Measurements from ENCODE around the gene ZBTB22. TPM values are rescaled to one million over a fixed set of nuclear protein-coding genes. Genes with fewer than 3 reads are reported as not detected.

The ZBTB22 gene
- total RNA-seq, 1 donor from 2014 or later, result 15.8 TPM

DNA sequence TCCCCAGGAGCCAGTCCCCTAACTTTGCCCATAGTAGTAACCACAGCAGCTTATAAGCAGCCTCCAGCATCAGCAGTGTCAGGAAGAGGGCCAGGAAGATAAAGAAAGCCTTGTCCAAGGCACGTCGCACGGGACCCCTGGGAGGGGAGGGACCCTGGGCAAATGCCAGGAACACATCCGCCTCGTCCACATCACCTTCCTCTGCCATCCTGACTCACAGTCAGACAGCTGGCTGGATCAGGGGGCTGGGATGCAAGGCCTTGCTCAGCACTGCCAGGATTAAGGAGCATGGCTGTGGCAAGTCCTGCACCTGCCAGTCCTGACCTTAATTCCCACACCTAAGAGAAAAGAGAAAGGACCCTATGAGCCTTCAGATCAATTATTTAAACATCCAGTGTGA is 11.5 kb upstream of the ZBTB22 start:
- DNase-seq, result peak; percentile 39

DNA sequence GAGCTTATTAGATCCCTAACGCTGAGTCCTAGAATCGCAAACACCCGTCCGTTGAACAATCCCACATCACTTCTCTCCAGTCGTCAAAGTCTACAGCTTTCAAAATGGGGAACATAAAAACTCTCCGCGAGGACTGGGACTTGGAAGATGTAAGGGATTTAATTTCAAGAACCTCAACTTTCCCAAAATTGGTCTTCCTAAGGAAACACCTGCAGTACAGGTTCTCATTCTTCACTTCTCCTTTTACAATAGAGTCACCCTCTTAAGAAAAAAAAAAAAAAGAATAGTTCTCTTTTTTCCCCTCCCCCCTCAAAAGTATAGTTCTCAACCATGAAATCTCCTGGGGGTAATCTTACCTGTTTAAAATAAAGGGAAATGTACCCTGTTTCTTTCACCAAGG is 6.6 kb upstream of the ZBTB22 start:
- DNase-seq, result no peak

DNA sequence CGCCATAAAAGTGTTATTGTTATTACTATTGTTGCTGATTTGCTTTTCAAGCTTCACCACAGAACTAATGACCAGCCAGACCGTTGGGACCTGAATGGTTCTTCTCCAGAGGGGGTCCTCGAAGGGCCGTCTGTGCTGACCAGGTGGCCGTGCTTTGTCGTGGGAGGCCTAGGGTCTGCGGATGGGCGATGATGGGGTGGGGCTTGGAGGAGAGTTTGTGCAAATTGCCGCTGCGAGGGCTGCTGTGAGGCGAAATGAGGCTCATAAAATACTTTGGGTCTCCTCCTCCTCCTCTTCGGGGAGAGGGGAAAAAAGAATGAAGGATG is 6.0 kb upstream of the ZBTB22 start:
- DNase-seq, result no peak

DNA sequence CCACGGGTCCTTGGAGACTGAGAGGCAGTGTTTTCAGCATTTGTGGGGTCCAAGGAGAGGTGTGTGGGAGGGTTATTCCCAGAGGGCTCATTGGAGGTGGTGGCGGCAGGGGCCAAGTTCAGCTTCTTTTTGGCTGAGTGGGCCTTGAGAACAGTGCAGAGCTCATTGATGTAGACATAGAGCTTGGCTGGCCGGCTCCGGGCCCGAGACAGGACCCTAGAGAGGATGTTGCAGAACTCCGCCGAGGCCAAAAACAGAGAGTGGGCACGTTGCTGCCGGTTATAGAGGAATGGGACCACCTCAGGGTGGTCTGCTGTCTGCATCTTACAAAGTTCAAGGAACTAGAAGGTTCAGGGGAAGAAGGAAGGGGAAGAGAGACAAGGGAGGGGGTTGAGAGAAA is 3.7 kb upstream of the ZBTB22 start:
- no peak for DNase-seq

DNA sequence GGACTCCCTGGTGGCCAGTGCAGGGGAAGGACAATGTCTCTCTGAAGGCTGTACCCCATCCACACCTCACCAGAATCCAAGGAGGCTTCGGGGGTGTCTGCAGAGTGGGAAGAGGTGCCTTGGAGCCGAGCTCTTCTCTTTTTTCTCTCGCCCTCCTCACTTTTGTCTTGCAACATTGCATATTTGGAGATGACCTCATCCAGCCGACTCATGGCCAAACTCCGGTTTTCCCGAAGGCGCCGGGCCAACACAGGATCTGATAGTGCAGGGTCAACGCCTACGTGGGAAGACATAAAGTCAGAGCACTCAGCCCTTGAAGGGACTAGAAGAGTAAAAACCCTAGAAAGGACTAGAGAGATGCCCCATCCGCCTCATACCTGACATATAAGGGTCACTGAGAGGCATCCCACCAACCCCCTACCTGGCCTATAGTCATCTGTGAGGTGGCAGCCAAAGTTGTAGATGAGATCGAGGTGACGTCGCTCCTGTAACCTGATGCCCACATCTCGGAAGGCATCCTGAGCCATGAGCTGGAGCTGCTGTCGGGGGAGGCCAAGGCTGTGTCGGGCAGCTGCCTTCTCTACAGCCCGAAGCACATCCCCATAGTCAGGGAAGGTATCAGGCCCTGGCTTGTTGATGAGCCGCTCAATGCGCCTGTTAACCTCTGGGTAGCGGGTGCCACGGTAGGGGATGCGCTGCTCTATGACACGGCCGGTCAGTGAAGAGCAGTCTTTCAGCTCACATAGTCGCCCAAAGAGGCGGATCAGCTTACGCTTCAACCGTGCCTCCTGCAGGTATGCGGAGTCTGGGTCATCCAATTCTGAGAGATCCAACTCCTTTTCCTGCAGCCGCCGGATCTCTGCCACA is 3.0 kb upstream of the ZBTB22 start:
- DNase-seq, result peak; percentile 84

DNA sequence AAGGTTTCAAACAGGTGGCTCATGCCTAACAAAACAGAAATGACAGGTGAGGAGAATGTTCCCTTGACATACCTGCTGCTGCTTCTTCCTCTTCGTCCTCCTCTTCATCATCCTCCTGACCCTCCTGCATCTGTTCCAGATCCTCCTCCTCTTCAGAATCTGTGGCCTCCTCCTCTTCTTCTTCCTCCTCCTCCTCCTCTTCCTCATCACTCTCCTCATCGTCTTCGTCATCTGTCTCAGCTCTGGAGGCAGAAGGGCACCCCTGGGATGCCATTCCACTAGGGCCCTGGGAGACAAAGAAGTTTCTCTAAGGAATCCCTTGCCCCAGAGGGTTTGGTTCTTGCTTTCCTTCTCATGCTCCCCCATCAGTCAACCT is 2.4 kb upstream of the ZBTB22 start:
- no peak for DNase-seq

DNA sequence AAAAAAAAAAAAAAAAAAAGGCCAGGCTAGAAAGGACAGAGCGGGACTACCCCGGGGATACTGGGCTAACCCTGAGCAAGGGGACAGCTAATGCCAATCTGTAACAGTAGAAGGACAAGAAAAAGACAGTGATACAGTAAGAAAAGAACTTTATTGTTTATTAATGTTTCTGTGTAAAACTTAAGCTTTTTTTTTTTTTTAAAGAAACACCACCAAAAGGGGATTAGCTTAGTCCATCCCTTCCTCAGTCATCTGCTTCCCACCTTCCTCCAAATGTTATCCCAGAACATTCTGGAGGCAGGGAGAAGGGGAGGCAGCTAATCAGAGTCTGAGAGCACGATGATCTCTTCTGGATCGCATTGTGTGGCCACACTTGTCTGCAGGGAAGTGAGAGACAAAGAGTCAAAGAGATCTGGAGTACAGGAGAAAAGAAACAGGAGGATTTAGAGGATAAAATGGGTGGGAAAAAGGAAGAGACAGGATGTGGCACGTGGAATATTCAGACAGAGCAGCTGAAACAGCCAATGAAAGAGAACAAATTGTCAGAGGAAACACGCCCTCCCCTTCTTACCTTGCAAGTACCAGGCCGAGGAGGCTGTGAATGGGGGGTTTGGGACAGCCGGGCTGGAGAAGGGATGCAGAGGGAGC is 1.0 kb upstream of the ZBTB22 start:
- DNase-seq, result no peak

DNA sequence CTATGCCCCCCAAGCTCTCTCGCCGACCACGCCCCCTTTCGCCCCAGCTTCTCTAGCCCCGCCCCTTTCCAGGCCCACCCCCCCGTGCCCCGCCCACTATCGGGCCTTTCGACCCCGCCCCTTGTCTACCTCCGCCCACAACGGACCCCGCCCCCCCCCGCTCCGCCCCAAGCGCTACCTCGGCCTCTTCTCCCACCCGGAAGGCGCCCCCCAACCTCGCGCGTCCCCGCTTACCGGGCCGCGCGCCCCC is 200 bp downstream of the ZBTB22 start:
- no peak for DNase-seq

DNA sequence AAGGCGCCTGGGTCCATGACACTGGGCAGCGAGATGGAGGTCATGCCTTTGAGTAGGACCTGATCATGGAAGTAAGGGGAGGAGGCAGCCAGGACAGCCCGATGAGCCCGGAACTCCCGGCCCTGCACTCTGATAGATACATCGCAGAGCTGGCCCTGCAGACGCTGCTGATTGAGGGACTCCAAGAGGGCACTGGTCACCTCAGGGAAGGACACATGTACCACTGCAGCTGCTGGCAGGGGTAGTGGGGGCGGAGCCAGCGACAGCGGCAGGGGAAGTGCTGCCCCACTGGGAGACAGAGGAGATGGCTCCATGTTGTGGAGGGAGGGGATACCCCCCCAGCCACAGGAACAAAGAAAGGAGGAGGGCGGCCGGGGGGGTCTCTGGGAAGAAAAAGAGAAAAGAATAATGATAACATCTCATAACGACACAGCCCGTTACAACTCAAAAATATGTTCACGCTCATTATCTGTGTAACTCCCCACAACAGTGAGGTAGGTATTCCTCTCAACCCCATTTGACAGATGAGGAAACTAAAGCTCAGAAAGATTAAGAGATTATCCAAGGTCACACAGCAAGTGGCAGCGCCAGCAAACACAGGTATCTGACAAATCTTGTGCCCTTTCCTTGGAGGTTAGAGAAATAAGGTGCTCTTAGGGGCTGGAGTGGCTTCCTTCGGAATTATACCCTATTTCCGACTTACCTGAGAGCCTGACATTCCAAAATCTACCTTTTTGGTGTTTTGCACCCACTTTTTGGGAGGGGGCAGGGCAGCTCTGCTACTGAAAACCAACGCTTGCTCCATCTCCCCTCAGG is 733 bp downstream of the ZBTB22 start:
- DNase-seq, result no peak

DNA sequence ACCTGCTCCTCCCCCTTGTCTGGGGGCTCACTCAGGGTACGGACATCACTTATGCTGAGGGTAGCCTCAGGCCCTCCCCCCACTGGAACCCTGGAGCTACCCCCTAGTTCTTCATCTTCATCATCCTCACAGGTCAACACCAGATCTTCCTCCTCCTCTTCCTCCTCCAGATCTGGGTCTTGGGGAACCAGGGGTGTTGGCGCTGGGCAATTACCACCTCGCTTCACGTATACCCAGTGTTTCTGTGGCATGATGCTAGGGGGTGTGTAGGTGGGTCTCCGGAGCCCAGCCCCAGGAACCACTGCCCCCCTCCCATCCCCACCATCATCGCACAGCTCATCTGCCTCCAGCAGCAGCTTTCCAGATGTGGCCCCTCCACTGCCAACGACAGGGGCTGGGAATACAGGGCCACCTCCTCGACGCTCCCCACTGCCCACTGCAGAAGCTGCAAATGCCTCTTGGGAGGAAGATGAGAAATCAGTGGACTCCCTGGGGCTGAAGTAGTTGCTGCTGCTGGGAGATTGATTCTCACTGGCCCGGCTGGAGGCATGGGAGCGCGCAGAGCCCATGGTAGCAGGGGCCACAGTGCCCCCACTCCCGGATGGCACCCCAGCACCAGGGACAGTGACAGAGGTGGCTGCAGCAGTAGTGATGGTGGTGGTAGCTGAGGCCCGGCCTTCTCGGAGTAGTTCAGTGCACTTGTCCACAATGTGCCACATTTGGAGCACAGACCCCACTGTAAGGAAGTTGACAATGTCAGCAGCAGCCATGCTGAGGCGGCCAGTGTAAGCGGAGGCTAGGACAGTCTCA is 1.5 kb downstream of the ZBTB22 start:
- no peak for DNase-seq

DNA sequence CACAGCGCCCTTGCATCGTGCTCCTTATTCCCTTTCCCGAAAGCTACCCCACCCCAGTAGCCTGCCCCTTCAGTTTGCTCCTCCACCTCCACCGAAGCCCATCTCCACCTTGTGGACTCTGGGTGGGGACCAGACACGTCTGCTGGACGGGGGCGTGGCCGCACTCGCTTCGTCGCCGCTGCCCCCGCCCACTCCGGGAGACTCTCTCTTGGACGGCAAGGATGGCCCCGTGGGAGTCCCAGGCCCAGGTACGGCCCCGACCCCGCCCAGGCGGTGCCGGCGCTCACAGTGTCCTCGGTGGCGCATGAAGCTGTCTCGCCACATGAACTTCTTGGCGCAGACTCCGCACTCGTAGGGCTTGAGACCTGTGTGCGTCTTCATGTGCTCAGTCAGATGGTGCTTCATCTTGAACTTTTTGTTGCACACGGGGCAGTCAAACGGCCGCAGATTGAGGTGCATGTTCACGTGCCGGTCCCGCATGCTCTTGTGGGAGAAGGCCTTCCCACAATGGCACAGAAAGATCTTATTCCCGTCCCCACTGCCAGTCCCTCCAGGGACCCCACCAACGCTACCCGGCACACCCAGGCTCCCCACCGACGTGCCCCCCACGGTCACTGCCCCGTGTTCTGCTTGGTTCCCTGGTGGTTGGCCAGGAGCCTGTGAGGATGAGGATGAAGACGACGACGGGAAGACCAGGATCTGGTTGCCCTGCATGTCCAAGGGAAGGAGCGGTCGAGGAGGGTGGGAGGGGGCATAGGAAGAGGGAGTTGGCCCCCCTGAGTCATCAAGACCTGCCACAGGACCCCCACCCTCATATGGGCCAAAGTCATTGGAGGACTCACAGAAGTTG is 2.4 kb downstream of the ZBTB22 start:
- peak; percentile 48 for DNase-seq

DNA sequence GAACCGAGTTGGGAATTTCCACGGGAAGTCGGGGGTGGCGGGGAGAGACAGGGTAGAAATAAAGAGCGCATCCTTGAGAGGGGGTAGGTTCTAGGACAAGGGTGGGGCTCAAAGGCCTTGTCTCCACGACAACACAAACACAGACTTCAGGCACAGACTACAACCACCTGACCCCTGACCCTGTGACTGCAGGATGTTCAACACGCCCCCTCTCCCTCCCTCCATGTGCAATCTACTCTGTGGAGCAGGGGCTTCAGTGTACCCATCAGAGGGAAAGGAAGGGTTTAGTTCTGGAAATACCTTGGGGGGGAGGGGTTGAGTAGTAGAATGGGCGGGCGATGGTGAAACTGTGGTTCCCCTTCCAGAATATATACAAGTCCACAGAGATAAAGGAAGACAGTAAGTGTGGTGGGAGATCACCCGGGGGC is 3.0 kb downstream of the ZBTB22 start:
- peak; percentile 89 for DNase-seq

DNA sequence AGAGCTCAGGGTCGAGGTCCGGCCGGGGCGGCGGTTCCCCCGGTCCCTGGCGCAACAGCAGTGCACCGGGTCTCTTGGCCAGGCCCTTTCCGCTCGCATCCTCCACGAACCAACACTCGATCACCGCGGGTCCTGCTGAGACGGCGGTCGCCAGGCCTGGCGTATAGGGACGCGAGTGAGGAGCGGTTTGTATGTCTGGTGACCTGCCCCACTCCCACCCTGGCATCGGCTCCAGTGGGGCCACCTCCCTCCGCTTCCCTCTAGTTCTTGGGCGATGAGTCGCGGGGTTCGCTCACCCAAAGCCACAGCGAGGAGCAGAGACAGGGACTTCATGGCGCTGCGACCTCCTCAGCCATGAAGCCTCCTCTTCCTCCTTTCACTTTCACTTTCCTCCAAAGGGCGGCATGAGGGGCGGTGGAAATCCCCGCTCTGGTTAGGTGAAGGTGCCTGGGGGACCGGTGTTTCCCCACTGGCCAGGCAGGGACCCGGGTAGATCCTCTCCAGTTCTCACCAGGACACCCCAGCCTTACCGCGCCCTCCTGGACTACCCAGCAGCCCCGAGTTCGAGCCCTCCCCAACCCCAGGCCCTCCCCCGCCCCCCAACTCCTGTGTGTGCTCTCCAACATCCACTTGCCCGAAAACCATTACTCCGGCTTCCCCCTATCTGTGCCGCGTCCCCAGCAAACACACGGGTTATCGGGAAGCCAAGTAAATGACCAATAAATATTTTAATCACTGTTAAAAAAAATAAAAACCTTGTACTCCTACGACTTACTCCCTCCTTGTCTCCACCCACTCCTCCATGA is 3.6 kb downstream of the ZBTB22 start, which contains the start of gene TAPBP:
TSS of gene TAPBP (minus strand) at position 370 of the 806 bp plus-strand sequence. CDS start at position 333, 37 bp downstream.
- peak; percentile 72 for DNase-seq

DNA sequence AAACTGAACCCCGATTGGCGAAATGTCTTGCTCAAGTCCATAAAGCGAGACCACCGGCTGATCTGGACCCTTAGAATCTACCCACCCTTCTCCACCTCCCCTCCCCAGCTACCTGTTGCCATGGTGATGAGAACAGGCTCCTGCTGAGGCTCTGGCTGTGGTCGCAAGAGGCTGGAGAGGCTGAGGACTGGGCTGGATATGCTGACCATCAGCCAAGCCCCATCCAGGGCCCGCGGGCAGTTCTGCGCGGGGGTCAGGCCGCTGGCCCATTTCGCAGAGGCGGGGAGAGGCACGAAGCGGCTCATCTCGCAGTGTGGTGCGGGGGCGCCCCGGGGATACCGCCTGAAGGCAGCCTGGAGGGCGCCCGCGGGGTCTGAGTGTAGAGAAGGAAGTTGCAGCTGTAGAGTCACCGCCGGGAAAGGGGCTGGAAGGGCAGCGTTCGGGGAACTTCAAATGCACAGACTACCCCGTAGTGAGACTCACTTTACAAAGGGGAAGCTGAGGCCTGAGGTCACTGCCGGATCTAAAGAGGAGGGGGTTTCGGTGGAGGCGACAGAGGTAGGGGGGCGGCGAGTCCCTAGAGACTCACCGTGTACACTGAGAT is 4.3 kb downstream of the ZBTB22 start:
- DNase-seq, result peak; percentile 49

DNA sequence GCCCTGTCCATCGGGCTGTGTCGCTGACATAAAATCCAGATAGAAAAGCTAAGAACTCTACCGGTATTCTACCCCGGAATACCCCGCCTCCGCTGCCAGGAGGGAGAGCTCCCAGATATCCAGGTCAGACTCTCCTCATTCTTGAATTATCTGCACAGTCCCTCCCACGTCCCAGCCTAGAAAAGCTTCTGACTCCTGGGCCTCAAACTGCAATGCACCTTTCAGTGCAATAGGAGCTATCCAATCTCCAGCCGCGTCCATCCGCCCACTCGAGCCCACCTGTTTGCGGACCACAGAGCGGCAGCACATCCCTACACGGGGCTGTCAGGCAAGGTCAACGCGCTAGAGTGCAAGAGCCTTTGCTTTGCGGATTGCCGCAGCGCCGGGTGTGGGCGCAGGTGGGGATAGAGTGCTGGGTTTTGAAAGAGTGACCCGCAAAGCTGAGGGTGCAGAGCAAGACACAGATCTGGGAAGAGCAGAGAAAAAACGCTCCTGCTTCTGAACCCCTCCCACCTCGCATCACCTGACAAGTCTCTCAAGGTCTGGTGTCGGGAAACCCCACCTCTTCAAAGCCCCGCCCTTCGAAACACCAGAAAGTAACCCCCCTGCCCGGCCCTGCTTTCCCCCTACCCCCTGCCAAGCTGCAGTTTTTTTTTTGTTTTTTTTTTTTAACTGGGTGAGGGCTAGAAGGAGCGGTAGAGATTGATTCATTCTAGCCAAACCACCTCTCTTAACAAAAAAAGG is 5.0 kb downstream of the ZBTB22 start:
- DNase-seq, result peak; percentile 73

DNA sequence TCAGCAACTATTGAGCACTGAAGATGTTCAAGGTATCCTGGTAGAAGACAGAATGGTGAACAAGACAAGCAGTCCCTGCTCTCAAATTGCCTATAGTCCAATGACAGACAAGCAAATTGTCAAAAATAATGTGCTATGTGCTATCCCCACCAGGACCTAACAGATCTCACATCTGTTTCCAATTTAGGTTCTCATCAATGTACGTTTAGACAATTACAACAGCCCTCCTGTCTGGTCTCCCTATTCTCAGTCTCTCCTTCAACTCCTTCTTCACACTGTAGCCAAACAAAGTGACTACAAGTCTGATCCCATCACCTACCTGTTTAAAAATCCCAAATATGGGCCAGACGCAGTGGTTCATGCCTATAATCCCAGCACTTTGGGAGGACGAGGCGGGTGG is 11.2 kb downstream of the ZBTB22 start:
- DNase-seq, result no peak

DNA sequence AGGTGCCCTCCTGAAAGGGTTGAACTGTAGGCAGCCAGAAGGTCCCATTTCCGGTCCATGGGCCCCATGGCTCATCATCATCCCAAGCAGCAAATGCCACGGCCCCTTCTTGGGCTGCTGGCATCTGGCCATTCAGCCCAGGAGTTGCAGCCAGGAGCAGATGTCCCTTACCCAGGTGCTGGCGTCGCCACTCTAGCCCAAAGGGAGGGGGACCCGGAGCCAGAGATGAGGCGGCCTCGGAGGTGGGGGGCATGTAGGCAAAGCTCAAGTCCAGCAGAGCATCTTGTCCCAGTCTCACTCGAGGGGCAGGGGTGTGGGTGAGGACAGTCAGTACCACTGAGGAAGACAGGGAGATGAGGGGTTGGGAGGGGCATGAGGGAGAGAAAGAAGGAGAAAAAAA is 12.5 kb downstream of the ZBTB22 start:
- DNase-seq, result no peak

DNA sequence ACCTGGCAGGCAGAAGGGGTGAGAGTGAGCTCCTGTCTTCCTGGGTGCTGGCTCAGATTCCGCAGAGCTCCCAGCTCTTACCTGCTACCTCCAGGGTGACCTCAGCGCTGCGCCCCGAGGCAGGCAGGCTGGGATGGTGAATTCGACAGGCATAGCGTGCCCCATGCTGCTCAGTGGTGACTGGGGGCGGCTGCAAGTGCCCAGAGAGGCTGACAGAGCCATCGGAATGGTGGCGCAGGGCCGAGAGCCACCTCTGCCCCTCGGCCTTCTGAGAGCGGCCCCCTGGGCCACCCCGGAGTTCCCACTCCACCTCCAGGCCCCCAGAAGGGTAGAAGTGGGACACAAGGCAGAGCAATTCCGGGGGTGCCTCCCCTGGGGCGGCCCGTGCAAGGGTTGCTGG is 13.3 kb downstream of the ZBTB22 start:
- no peak for DNase-seq

DNA sequence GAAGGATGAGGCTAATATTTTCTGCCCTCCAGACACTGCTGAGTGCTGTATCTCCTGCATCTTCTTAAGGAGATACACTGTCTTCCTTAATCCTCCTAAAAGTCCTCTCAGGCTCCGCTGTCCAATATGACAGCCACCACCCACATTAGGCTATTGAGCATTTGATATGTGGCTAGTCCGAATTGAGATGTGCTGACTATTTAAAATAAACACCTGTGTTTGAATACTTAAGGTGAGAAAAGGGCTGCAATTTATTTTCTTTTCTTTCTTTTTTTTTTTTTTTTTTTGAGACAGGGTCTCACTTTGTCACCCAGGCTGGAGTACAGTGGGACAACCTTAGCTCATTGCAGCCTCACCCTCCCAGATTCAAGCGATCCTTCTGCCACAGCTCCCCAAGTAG is 15.7 kb downstream of the ZBTB22 start:
- DNase-seq, result no peak

Data from dermis blood vessel endothelial cell (primary cell).